Urinary bladder (tissue), 4 donors: Measurements from ENCODE around the gene KLK15. TPM values are rescaled to one million over a fixed set of nuclear protein-coding genes. Genes with fewer than 3 reads are reported as not detected.

ENCODE experiments used
- DNase-seq: peaks from one replicate; pipeline ENCODE4 v3.0.0-alpha.2; 2015; ENCODE audit errors: extremely low spot score
- H3K27ac ChIP-seq: one replicate; pipeline ENCODE4 v1.5.1; 2013; ENCODE audit warnings: low read depth, mild to moderate bottlenecking, moderate library complexity
- H3K36me3 ChIP-seq: one replicate; pipeline ENCODE4 v1.6.1; 2013; ENCODE audit warnings: mild to moderate bottlenecking, moderate library complexity; ENCODE audit not compliant: insufficient read depth
- H3K4me1 ChIP-seq: one replicate; pipeline ENCODE4 v1.6.1; 2013; ENCODE audit warnings: mild to moderate bottlenecking, moderate library complexity; ENCODE audit not compliant: insufficient read depth
- H3K4me3 ChIP-seq: one replicate; pipeline ENCODE4 v1.5.1; 2013; ENCODE audit warnings: low read depth, low read length
- WGBS: extraction: QIAGEN DNeasy Blood & Tissue Kit; methylation state at CpG from one replicate; pipeline ENCODE4 v1.1.7; 2013; 5-methylcytosine and 5-hydroxymethylcytosine counted together
- polyA plus RNA-seq: library from polyadenylated mRNA; stranded (reverse); fragments of 200-250 nt; gene quantifications from one replicate; pipeline ENCODE4 v1.2.3, GENCODE V29; 2013
- total RNA-seq: library from RNA; depleted of rRNA; stranded (reverse); fragments of >200 nt; gene quantifications from one replicate; pipeline ENCODE4 v1.2.3, GENCODE V29; 2014
- donor health status: healthy with polysubstance abuse.
- donor health status: healthy.

KLK15 gene
- total and polyA plus RNA-seq, 2 donors, result not detected

GRCh38 chr19:50836543-50837195, 3.3 kb upstream of the KLK15 start:
- H3K4me1 ChIP-seq, result no peaks in the 10 kb centered on the region
- WGBS, result 40% methylated on average over 19 of the region's 19 CpGs
- DNase-seq, result no peak
- no peak overlapping the region for H3K4me3 ChIP-seq
- H3K27ac ChIP-seq, result no peak overlapping the region
- no peaks in the 10 kb centered on the region for H3K36me3 ChIP-seq

GRCh38 chr19:50835785-50836542, 2.6 kb upstream of the KLK15 start:
- Histone ChIP-seq H3K27ac (no peak overlapping the region), H3K36me3 (no peaks in the 10 kb centered on the region), H3K4me3 (peak overlapping the region; percentile 33), H3K4me1 (no peaks in the 10 kb centered on the region)
- no peak for DNase-seq
- WGBS, result 2% methylated on average over 67 of the region's 67 CpGs

- WGBS, result 31% methylated on average over 13 of the region's 13 CpGs
Measured at GRCh38 chr19:50835103-50835784, 1.9 kb upstream of the KLK15 start.

GRCh38 chr19:50833802-50834167, 411 bp upstream of the KLK15 start:
- Histone ChIP-seq H3K27ac (no peak overlapping the region), H3K36me3 (no peaks in the 10 kb centered on the region), H3K4me1 (no peaks in the 10 kb centered on the region), H3K4me3 (no peak overlapping the region)
- DNase-seq, result no peak
- WGBS, result 95% methylated on average over 6 of the region's 6 CpGs

More at GRCh38 chr19:50835103-50835784, 1.9 kb upstream of the KLK15 start:
- Histone ChIP-seq H3K27ac (no peak overlapping the region), H3K4me1 (no peaks in the 10 kb centered on the region), H3K4me3 (peak overlapping the region; percentile 33), H3K36me3 (no peaks in the 10 kb centered on the region)
- no peak for DNase-seq

- Histone ChIP-seq H3K4me3 (no peak overlapping the region), H3K36me3 (no peaks in the 10 kb centered on the region), H3K27ac (no peak overlapping the region), H3K4me1 (no peaks in the 10 kb centered on the region)
- no peak for DNase-seq
- WGBS, result 89% methylated on average over 8 of the region's 8 CpGs
Measured at GRCh38 chr19:50832666-50833065, 708 bp downstream of the KLK15 start.

- DNase-seq, result no peak
- no peak overlapping the region for H3K4me3 ChIP-seq
- H3K36me3 ChIP-seq, result no peaks in the 10 kb centered on the region
- no peaks in the 10 kb centered on the region for H3K4me1 ChIP-seq
- H3K27ac ChIP-seq, result no peak overlapping the region
- 75% methylated on average over 7 of the region's 7 CpGs for WGBS
Measured at GRCh38 chr19:50831026-50831396, 2.4 kb downstream of the KLK15 start.

- no peak for DNase-seq
- Histone ChIP-seq H3K27ac (no peak overlapping the region), H3K4me1 (no peaks in the 10 kb centered on the region), H3K4me3 (no peak overlapping the region), H3K36me3 (no peaks in the 10 kb centered on the region)
- 51% methylated on average over 17 of the region's 17 CpGs for WGBS
Measured at GRCh38 chr19:50830266-50831025, 2.9 kb downstream of the KLK15 start.

GRCh38 chr19:50829801-50830200, 3.6 kb downstream of the KLK15 start:
- Histone ChIP-seq H3K36me3 (no peaks in the 10 kb centered on the region), H3K27ac (no peak overlapping the region), H3K4me3 (no peak overlapping the region), H3K4me1 (no peaks in the 10 kb centered on the region)
- no peak for DNase-seq
- 70% methylated on average over 5 of the region's 5 CpGs for WGBS

GRCh38 chr19:50827476-50827875, 5.9 kb downstream of the KLK15 start:
- Histone ChIP-seq H3K27ac (no peak overlapping the region), H3K4me3 (no peak overlapping the region), H3K36me3 (no peaks in the 10 kb centered on the region), H3K4me1 (no peaks in the 10 kb centered on the region)
- WGBS, result 79% methylated on average over 14 of the region's 14 CpGs
- DNase-seq, result no peak

GRCh38 chr19:50826492-50827240, 6.7 kb downstream of the KLK15 start:
- H3K36me3 ChIP-seq, result no peaks in the 10 kb centered on the region
- DNase-seq, result no peak
- no peak overlapping the region for H3K4me3 ChIP-seq
- no peaks in the 10 kb centered on the region for H3K4me1 ChIP-seq
- H3K27ac ChIP-seq, result no peak overlapping the region
- 80% methylated on average over 43 of the region's 43 CpGs for WGBS

GRCh38 chr19:50823389-50824042, 9.9 kb downstream of the KLK15 start, which contains the start of gene KLK1:
TSS of gene KLK1 (minus strand) at chr19:50823787. CDS start at chr19:50823748, 39 bp downstream.
- no peak within 1 kb of the TSS for H3K27ac ChIP-seq
- WGBS, result 54% methylated on average over 14 of the region's 14 CpGs
- no peaks in the 10 kb centered on the region for H3K36me3 ChIP-seq
- DNase-seq, result no peak
- no peak within 1 kb of the TSS for H3K4me3 ChIP-seq
- no peaks in the 10 kb centered on the region for H3K4me1 ChIP-seq

- Histone ChIP-seq H3K4me1 (no peaks in the 10 kb centered on the region), H3K36me3 (no peaks in the 10 kb centered on the region), H3K27ac (no peak overlapping the region), H3K4me3 (no peak overlapping the region)
- DNase-seq, result no peak
- 77% methylated on average over 7 of the region's 7 CpGs for WGBS
Measured at GRCh38 chr19:50822661-50823208, 10.6 kb downstream of the KLK15 start.
